Measurements from ENCODE around the gene HES2. TPM values are rescaled to one million over a fixed set of nuclear protein-coding genes. Genes with fewer than 3 reads are reported as not detected.

The HES2 gene
- total and polyA plus RNA-seq, 7 experiments from 2014 or later: 0.56 TPM; not detected in 6

GRCh38 chr1:6424000-6424565, 4.4 kb upstream of the HES2 start:
- Mint-ChIP-seq H3K4me3 (peak overlapping the region; percentile 54 to 83 (median 72)), H3K9me3 (no peaks in the 10 kb centered on the region), H3K4me1 (peaks cover 0 to 14% (median 11%) of the 10 kb centered on the region in 7 donors), H3K27me3 (peaks cover 18 to 59% (median 26%) of the 10 kb centered on the region in 5 donors), H3K36me3 (no peaks in the 10 kb centered on the region), H3K27ac (no peak overlapping the region)
- no peaks in the 10 kb centered on the region for H3K36me3 ChIP-seq (ENCODE audit: control insufficient read depth in 2 of 3, insufficient read depth in 3 of 3, low read length in 3 of 3)
- ATAC-seq: no peak
- ChIA-PET CTCF (interaction anchor here (0.7 to 4.8 kb wide), 7 partner anchors 14 to 204 kb away, joined by 3 to 44 read pairs (median 3); partner anchors contain the start of gene TNFRSF25), POLR2A (interaction anchor here (0.8 kb wide), 1 partner anchor 10 kb away, joined by 3 read pairs; no protein-coding TSS in a partner anchor)
- peak overlapping the region; percentile 15 for H3K4me3 ChIP-seq (ENCODE audit: low read length)
- no peak for DNase-seq
- peaks cover 13 to 29% of the 10 kb centered on the region in 2 donors for H3K4me1 ChIP-seq (ENCODE audit: control insufficient read depth in 2 of 2, insufficient read depth in 2 of 2, low read length in 2 of 2)
- H3K27ac ChIP-seq (ENCODE audit: low read depth, low read length): no peak overlapping the region
- H3K27me3 ChIP-seq (ENCODE audit: control insufficient read depth in 2 of 2, insufficient read depth in 2 of 2, low read length in 2 of 2): peaks cover 0 to 8% of the 10 kb centered on the region in 2 donors
- intact Hi-C loops (cut with micrococcal nuclease): loop anchor here (1.0 to 5.0 kb wide), 7 partner anchors 14 to 222 kb away; partner anchors contain the start of gene PLEKHG5 (in 1 of the 2)
- H3K9me3 ChIP-seq (ENCODE audit: control insufficient read depth in 2 of 3, low read length in 3 of 3): no peaks in the 10 kb centered on the region

GRCh38 chr1:6423321-6423999, 3.7 kb upstream of the HES2 start:
- Histone ChIP-seq H3K4me3 (ENCODE audit: low read length) (peak overlapping the region; percentile 15), H3K36me3 (ENCODE audit: control insufficient read depth in 2 of 3, insufficient read depth in 3 of 3, low read length in 3 of 3) (no peaks in the 10 kb centered on the region), H3K4me1 (ENCODE audit: control insufficient read depth in 2 of 2, insufficient read depth in 2 of 2, low read length in 2 of 2) (peaks cover 13 to 31% of the 10 kb centered on the region in 2 donors), H3K27ac (ENCODE audit: low read depth, low read length) (no peak overlapping the region), H3K9me3 (ENCODE audit: control insufficient read depth in 2 of 3, low read length in 3 of 3) (no peaks in the 10 kb centered on the region), H3K27me3 (ENCODE audit: control insufficient read depth in 2 of 2, insufficient read depth in 2 of 2, low read length in 2 of 2) (peaks cover 0 to 8% of the 10 kb centered on the region in 2 donors)
- Mint-ChIP-seq H3K36me3 (no peaks in the 10 kb centered on the region), H3K27me3 (peaks cover 18 to 60% (median 26%) of the 10 kb centered on the region in 5 donors), H3K4me3 (peak overlapping the region; percentile 54 to 83 (median 72)), H3K4me1 (peaks cover 0 to 14% (median 11%) of the 10 kb centered on the region in 7 donors), H3K9me3 (no peaks in the 10 kb centered on the region), H3K27ac (no peak overlapping the region)
- ChIA-PET POLR2A (interaction anchor here (0.8 to 1.1 kb wide), 3 partner anchors 36 to 43 kb away, joined by 3 to 5 read pairs (median 4); no protein-coding TSS in a partner anchor), CTCF (interaction anchor here (0.6 to 4.8 kb wide), 15 partner anchors 9 to 210 kb away, joined by 3 to 44 read pairs (median 3); partner anchors contain the start of genes NOL9, PLEKHG5, TAS1R1 and TNFRSF25)
- ATAC-seq (peak; percentile 84), DNase-seq (peak; percentile 45 to 75 (median 66))
- intact Hi-C loops (cut with micrococcal nuclease): loop anchor here (1.0 to 5.0 kb wide), 7 partner anchors 15 to 223 kb away; partner anchors contain the start of gene PLEKHG5 (in 1 of the 2)

DNA sequence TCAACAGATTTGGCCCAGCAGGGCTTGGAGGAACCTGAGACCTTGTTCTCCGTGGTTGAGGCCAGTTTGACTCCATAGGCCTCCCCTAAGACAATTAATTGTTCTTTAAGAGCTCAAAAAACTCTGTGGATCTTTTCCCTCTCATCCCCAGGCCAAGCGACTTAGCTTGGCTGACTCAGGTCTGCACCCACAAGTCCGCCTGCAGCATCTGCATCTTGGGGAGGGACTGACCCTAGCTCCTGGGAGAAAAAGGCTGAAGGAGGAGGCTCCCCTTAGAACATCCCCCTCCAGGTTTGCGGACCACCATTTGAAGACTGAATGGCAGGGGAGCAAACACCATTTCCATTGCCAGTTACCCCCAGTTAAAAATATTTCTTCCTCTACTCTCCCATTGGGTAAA, 1.5 kb upstream of the HES2 start:
- Mint-ChIP-seq H3K27me3 (peaks cover 36 to 76% (median 41%) of the 10 kb centered on the region in 5 donors), H3K36me3 (no peaks in the 10 kb centered on the region), H3K4me1 (peaks cover 0 to 14% (median 11%) of the 10 kb centered on the region in 7 donors), H3K9me3 (no peaks in the 10 kb centered on the region), H3K4me3 (peak overlapping the region in 2 of 10 donors; percentile 7 to 11), H3K27ac (peak overlapping the region in 1 of 9 donors; percentile 15)
- intact Hi-C loops (cut with micrococcal nuclease): loop anchor here in 1 of 2 donors (5.0 kb wide), 1 partner anchor 174 kb away; no protein-coding TSS in a partner anchor
- ATAC-seq: no peak
- Histone ChIP-seq H3K27me3 (ENCODE audit: control insufficient read depth in 2 of 2, insufficient read depth in 2 of 2, low read length in 2 of 2) (peaks cover 5 to 21% of the 10 kb centered on the region in 2 donors), H3K36me3 (ENCODE audit: control insufficient read depth in 2 of 3, insufficient read depth in 3 of 3, low read length in 3 of 3) (no peaks in the 10 kb centered on the region), H3K4me1 (ENCODE audit: control insufficient read depth in 2 of 2, insufficient read depth in 2 of 2, low read length in 2 of 2) (peaks cover 13 to 31% of the 10 kb centered on the region in 2 donors), H3K4me3 (ENCODE audit: low read length) (no peak overlapping the region), H3K9me3 (ENCODE audit: control insufficient read depth in 2 of 3, low read length in 3 of 3) (no peaks in the 10 kb centered on the region), H3K27ac (ENCODE audit: low read depth, low read length) (no peak overlapping the region)
- POLR2A ChIA-PET: interaction anchor here (0.9 kb wide), 1 partner anchor 13 kb away, joined by 3 read pairs; no protein-coding TSS in a partner anchor
- no peak for DNase-seq
- CTCF ChIA-PET: interaction anchor here (0.6 to 4.8 kb wide), 11 partner anchors 15 to 174 kb away, joined by 3 to 44 read pairs (median 3); partner anchors contain the start of gene PLEKHG5

- Mint-ChIP-seq H3K4me1 (peaks cover 0 to 14% (median 11%) of the 10 kb centered on the region in 7 donors), H3K27me3 (peaks cover 44 to 78% (median 48%) of the 10 kb centered on the region in 5 donors), H3K9me3 (no peaks in the 10 kb centered on the region), H3K27ac (no peak overlapping the region), H3K36me3 (no peaks in the 10 kb centered on the region), H3K4me3 (peak overlapping the region in 7 of 10 donors; percentile 11 to 77 (median 51))
- ATAC-seq (no peak), DNase-seq (no peak)
- CTCF ChIA-PET: interaction anchor here (0.6 to 4.8 kb wide), 8 partner anchors 18 to 174 kb away, joined by 3 to 44 read pairs (median 4); partner anchors contain the start of gene PLEKHG5
- Histone ChIP-seq H3K4me1 (ENCODE audit: control insufficient read depth in 2 of 2, insufficient read depth in 2 of 2, low read length in 2 of 2) (peaks cover 13 to 31% of the 10 kb centered on the region in 2 donors), H3K27me3 (ENCODE audit: control insufficient read depth in 2 of 2, insufficient read depth in 2 of 2, low read length in 2 of 2) (peaks cover 5 to 26% of the 10 kb centered on the region in 2 donors), H3K27ac (ENCODE audit: low read depth, low read length) (no peak overlapping the region), H3K4me3 (ENCODE audit: low read length) (no peak overlapping the region), H3K36me3 (ENCODE audit: control insufficient read depth in 2 of 3, insufficient read depth in 3 of 3, low read length in 3 of 3) (no peaks in the 10 kb centered on the region), H3K9me3 (ENCODE audit: control insufficient read depth in 2 of 3, low read length in 3 of 3) (no peaks in the 10 kb centered on the region)
- POLR2A ChIA-PET: interaction anchor here (0.9 to 1.3 kb wide), 2 partner anchors 13 to 28 kb away, joined by 3 read pairs; no protein-coding TSS in a partner anchor
- intact Hi-C loops (cut with micrococcal nuclease): loop anchor here in 1 of 2 donors (5.0 kb wide), 1 partner anchor 173 kb away; no protein-coding TSS in a partner anchor
These were observed 829 bp upstream of the HES2 start for GRCh38 chr1:6420454-6421042.

DNA sequence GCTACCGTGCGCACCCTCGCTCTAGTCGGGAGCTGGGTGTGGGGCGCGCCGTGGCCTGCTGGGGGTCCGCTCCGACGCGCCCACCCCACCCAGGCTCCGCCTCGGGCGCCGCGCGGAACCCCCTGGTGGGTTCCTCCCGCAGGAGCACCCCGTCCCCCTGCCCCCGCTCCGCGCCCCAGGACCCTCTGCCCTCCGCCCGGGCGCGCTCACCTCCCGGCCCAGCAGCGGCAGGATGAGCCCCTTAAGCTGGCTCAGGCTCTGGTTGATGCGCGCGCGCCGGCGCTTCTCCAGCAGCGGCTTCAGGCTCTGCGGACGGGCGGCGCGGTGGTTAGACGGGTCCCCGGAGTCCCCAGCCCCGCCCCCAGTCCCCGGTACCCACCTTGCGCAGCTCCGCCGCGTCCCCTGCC, 319 bp downstream of the HES2 start:
- intact Hi-C loops (cut with micrococcal nuclease): no loop called here
- CTCF ChIA-PET: interaction anchor here (0.6 to 4.8 kb wide), 2 partner anchors 19 to 67 kb away, joined by 3 to 44 read pairs; no protein-coding TSS in a partner anchor

More for the DNA sequence above, 319 bp downstream of the HES2 start:
- Histone ChIP-seq H3K9me3 (ENCODE audit: control insufficient read depth in 2 of 3, low read length in 3 of 3) (no peaks in the 10 kb centered on the region), H3K36me3 (ENCODE audit: control insufficient read depth in 2 of 3, insufficient read depth in 3 of 3, low read length in 3 of 3) (no peaks in the 10 kb centered on the region), H3K4me3 (ENCODE audit: low read length) (no peak overlapping the region), H3K27ac (ENCODE audit: low read depth, low read length) (no peak overlapping the region), H3K27me3 (ENCODE audit: control insufficient read depth in 2 of 2, insufficient read depth in 2 of 2, low read length in 2 of 2) (peaks cover 5 to 34% of the 10 kb centered on the region in 2 donors), H3K4me1 (ENCODE audit: control insufficient read depth in 2 of 2, insufficient read depth in 2 of 2, low read length in 2 of 2) (peaks cover 15 to 26% of the 10 kb centered on the region in 2 donors)
- Mint-ChIP-seq H3K9me3 (no peaks in the 10 kb centered on the region), H3K27ac (no peak overlapping the region), H3K4me3 (peak overlapping the region in 6 of 10 donors; percentile 25 to 77 (median 66)), H3K4me1 (peaks cover 2 to 21% (median 13%) of the 10 kb centered on the region in 7 donors), H3K36me3 (no peaks in the 10 kb centered on the region), H3K27me3 (peaks cover 52 to 81% (median 59%) of the 10 kb centered on the region in 5 donors)
- no peak for DNase-seq
- POLR2A ChIA-PET: interaction anchor here (1.4 kb wide), 1 partner anchor 14 kb away, joined by 3 read pairs; no protein-coding TSS in a partner anchor
- ATAC-seq: no peak
